D721Med (cell line): ENCODE measurements around the gene FBXO48.

Source experiments
- DNase-seq: peaks from one replicate; pipeline ENCODE4 v3.0.0; 2011; ENCODE audit warnings: low spot score; ENCODE audit not compliant: insufficient read length
- FAIRE-seq: peaks from 2 replicates; lab custom pipeline; 2011; peaks lifted over from hg19 to GRCh38; lab: Jason Lieb, UNC
- CTCF ChIP-seq: IDR thresholded peaks from 2 replicates; pipeline ENCODE4 v1.5.1; 2012; ENCODE audit warnings: mild to moderate bottlenecking, control low read depth; ENCODE audit not compliant: insufficient read depth; ENCODE audit errors: missing control alignments

The FBXO48 gene

GRCh38 chr2:68467077-68467960 lies at the start of gene FBXO48, which contains the start of gene APLF:
Gene FBXO48 (minus strand): TSS chr2:68467294. CDS start chr2:68465145, 2,149 bp downstream.
Gene APLF (plus strand): TSS chr2:68467585. CDS start chr2:68467732, 147 bp downstream.
- TF ChIP-seq CTCF, result no peak
- FAIRE-seq, result no peak
- DNase-seq, result peak; percentile 82

- no peak for TF ChIP-seq CTCF
- FAIRE-seq (no peak), DNase-seq (no peak)
These were observed 49.2 kb upstream of the FBXO48 start for GRCh38 chr2:68516051-68516955.

DNA sequence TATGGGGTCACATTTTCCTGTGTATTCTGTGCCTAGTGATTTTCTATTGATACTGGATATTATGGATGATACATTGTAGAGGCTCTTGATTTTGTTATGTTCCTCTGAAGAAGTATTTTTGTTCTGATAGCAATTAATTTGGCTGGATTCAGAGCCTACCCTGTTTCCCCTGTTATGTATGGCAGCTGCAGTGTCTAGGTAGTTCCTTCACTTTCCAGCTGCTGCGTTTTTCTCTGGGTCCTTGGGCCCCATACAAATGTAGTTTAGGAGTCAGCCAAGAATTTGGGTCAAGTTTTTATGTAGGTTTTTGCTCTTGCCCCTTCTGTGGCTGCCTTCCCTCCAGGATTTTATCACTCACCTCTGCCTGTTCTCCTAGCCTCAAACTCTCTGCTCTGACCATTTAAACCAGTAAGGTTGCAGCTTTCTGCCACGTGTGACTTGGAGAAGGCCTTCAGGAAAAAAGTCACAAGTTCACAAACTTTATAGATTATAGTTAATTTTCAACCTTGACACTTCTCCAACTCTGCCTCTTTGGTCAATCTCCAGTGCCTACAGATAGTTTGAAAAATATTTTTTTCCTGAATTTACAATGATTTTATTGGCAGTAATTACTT lies 47.3 kb upstream of the FBXO48 start:
- DNase-seq (no peak), FAIRE-seq (no peak)
- no peak for TF ChIP-seq CTCF

DNA sequence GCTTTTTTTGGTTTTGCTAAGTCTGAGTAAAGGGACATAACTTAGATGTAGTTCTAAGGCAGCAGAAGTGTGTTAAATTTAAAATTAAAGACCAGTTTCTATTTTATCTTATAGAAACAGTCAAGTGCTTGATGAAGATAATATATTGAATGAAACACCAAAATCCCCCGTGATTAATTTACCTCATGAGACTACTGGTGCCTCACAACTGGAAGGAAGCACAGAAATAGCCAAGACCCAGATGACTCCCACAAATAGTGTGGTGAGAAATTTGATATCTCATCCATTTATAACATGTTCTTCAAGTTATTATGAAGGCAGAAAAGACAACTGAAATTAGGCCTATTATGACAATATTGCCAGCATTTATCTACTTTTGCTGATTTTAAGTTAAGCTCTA lies 45.9 kb upstream of the FBXO48 start:
- TF ChIP-seq CTCF, result no peak
- DNase-seq, result no peak
- no peak for FAIRE-seq

- no peak for TF ChIP-seq CTCF
These were observed 45.2 kb upstream of the FBXO48 start for GRCh38 chr2:68512326-68512725.

DNA sequence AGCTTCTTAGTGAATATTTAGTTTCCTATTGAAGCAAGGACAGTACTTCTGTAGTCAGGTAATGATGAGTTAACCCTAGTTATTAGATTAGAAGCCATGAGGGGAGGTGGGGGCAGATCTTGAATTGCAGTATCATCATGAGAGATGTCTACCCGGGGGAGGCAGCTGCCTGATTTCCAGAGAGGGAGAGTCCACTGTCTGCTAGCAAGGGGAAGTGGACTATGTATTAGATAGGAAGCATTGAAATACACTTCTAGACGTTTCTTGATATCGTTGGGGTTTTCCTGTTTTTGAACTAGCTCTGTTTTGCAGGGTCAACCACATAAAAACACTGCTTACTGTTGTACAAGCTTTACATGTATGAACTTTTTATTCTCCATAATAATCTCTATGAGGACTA lies 39.1 kb upstream of the FBXO48 start:
- DNase-seq, result no peak
- FAIRE-seq, result no peak

More at GRCh38 chr2:68512326-68512725, 45.2 kb upstream of the FBXO48 start:
- DNase-seq, result no peak
- no peak for FAIRE-seq

More for the DNA sequence above, 39.1 kb upstream of the FBXO48 start:
- no peak for TF ChIP-seq CTCF
